ENCODE results near the gene FHIT.

- TF ChIP-seq EZH2 (IDR thresholded peaks at IDR 0.05; ENCODE audit: low read length, unreplicated experiment) (no peak), EZH2phosphoT487 (IDR thresholded peaks at IDR 0.05; ENCODE audit: borderline replicate concordance, low read length) (no peak)
- TF ChIP-seq, protein P1, sequence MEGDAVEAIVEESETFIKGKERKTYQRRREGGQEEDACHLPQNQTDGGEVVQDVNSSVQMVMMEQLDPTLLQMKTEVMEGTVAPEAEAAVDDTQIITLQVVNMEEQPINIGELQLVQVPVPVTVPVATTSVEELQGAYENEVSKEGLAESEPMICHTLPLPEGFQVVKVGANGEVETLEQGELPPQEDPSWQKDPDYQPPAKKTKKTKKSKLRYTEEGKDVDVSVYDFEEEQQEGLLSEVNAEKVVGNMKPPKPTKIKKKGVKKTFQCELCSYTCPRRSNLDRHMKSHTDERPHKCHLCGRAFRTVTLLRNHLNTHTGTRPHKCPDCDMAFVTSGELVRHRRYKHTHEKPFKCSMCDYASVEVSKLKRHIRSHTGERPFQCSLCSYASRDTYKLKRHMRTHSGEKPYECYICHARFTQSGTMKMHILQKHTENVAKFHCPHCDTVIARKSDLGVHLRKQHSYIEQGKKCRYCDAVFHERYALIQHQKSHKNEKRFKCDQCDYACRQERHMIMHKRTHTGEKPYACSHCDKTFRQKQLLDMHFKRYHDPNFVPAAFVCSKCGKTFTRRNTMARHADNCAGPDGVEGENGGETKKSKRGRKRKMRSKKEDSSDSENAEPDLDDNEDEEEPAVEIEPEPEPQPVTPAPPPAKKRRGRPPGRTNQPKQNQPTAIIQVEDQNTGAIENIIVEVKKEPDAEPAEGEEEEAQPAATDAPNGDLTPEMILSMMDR (conservative IDR thresholded peaks at IDR 0.05; ENCODE audit: low read depth, low read length): no peak
Measured at GRCh38 chr3:59737241-59737640, 1514.0 kb downstream of the FHIT start.

Measured in PC-3 (cell line).